ENCODE data around the gene SIDT2.
"Not testable (repeated sequence)": the region's sequence is repeated elsewhere in the genome, so short reads cannot be mapped to it uniquely, and the experiment has no call there.

SIDT2 gene

GRCh38 chr11:117182551-117182935 is 4.0 kb downstream of the SIDT2 start (continued):
- TF ChIP-seq TSHZ2 (CRISPR knock-in tag; IDR thresholded peaks at IDR 0.05) (no peak), ZFP3 (CRISPR knock-in tag; IDR thresholded peaks at IDR 0.05) (no peak)

- not testable (repeated sequence) for ATAC-seq
These were observed 4.6 kb downstream of the SIDT2 start for GRCh38 chr11:117183178-117183577.

- TF ChIP-seq PATZ1 (CRISPR knock-in tag; IDR thresholded peaks at IDR 0.05; ENCODE audit: borderline replicate concordance) (no peak), ESRRG (CRISPR knock-in tag; IDR thresholded peaks at IDR 0.05) (no peak)
- ATAC-seq, result no peak
These were observed 5.3 kb downstream of the SIDT2 start for GRCh38 chr11:117183724-117184349.

- TF ChIP-seq CSDC2 (CRISPR knock-in tag; IDR thresholded peaks at IDR 0.05) (no peak), ZNF8 (CRISPR knock-in tag; IDR thresholded peaks at IDR 0.05) (no peak), ZFP30 (CRISPR knock-in tag; IDR thresholded peaks at IDR 0.05) (no peak), SNAI2 (CRISPR knock-in tag; IDR thresholded peaks at IDR 0.05) (no peak), ZNF565 (CRISPR knock-in tag; conservative IDR thresholded peaks at IDR 0.05; ENCODE audit: low read depth) (no peak), PATZ1 (CRISPR knock-in tag; IDR thresholded peaks at IDR 0.05; ENCODE audit: borderline replicate concordance) (no peak), RARB (CRISPR knock-in tag; IDR thresholded peaks at IDR 0.05) (no peak), ZFP3 (CRISPR knock-in tag; IDR thresholded peaks at IDR 0.05) (no peak), ARNTL (CRISPR knock-in tag; IDR thresholded peaks at IDR 0.05; ENCODE audit: borderline replicate concordance, low read depth) (no peak), PPARA (CRISPR knock-in tag; IDR thresholded peaks at IDR 0.05; ENCODE audit: borderline replicate concordance) (no peak), OSR1 (CRISPR knock-in tag; IDR thresholded peaks at IDR 0.05) (no peak)
- no peak for ATAC-seq
These were observed 7.3 kb downstream of the SIDT2 start for GRCh38 chr11:117185736-117186430.

- no peak for ATAC-seq
- TF ChIP-seq RARB (CRISPR knock-in tag; IDR thresholded peaks at IDR 0.05), result no peak
- no peak for TF ChIP-seq ZNF565 (CRISPR knock-in tag; conservative IDR thresholded peaks at IDR 0.05; ENCODE audit: low read depth)
- no peak for TF ChIP-seq ZFP30 (CRISPR knock-in tag; IDR thresholded peaks at IDR 0.05)
- no peak for TF ChIP-seq TSHZ2 (CRISPR knock-in tag; IDR thresholded peaks at IDR 0.05)
- TF ChIP-seq PATZ1 (CRISPR knock-in tag; IDR thresholded peaks at IDR 0.05; ENCODE audit: borderline replicate concordance), result no peak
- TF ChIP-seq ARNTL (CRISPR knock-in tag; IDR thresholded peaks at IDR 0.05; ENCODE audit: borderline replicate concordance, low read depth), result no peak
- TF ChIP-seq SNAI2 (CRISPR knock-in tag; IDR thresholded peaks at IDR 0.05), result no peak
- TF ChIP-seq TOX (CRISPR knock-in tag; IDR thresholded peaks at IDR 0.05; ENCODE audit: borderline replicate concordance), result no peak
- TF ChIP-seq ZNF8 (CRISPR knock-in tag; IDR thresholded peaks at IDR 0.05), result no peak
- no peak for TF ChIP-seq ISL1 (CRISPR knock-in tag; IDR thresholded peaks at IDR 0.05)
- TF ChIP-seq GLIS3 (CRISPR knock-in tag; IDR thresholded peaks at IDR 0.05), result no peak
- TF ChIP-seq ZC3H10 (CRISPR knock-in tag; IDR thresholded peaks at IDR 0.05), result no peak
- TF ChIP-seq CSRNP3 (CRISPR knock-in tag; IDR thresholded peaks at IDR 0.05), result no peak
These were observed 7.9 kb downstream of the SIDT2 start for GRCh38 chr11:117186431-117186761.

Data from SK-N-SH treated with all-trans-retinoic acid at 6 μM for 48 hours (cell line).